Dermis microvascular lymphatic vessel endothelial cell (primary cell): ENCODE results near the gene ATG9A. TPM values are rescaled to one million over a fixed set of nuclear protein-coding genes. Genes with fewer than 3 reads are reported as not detected.

Experiments used
- DNase-seq, 2 donors: peaks; one replicate each; pipeline versions ENCODE4 v3.0.0 to v3.0.0-alpha.2; 2010; ENCODE audit warnings: low read depth in 2 of 2
- total RNA-seq: library from RNA; depleted of rRNA; stranded (reverse); fragments of >200 nt; gene quantifications from 2 replicates; pipeline ENCODE4 v1.2.1, GENCODE V29; 2014

Gene ATG9A
- total RNA-seq, 1 donor from 2014 or later = 34.5 TPM

DNA sequence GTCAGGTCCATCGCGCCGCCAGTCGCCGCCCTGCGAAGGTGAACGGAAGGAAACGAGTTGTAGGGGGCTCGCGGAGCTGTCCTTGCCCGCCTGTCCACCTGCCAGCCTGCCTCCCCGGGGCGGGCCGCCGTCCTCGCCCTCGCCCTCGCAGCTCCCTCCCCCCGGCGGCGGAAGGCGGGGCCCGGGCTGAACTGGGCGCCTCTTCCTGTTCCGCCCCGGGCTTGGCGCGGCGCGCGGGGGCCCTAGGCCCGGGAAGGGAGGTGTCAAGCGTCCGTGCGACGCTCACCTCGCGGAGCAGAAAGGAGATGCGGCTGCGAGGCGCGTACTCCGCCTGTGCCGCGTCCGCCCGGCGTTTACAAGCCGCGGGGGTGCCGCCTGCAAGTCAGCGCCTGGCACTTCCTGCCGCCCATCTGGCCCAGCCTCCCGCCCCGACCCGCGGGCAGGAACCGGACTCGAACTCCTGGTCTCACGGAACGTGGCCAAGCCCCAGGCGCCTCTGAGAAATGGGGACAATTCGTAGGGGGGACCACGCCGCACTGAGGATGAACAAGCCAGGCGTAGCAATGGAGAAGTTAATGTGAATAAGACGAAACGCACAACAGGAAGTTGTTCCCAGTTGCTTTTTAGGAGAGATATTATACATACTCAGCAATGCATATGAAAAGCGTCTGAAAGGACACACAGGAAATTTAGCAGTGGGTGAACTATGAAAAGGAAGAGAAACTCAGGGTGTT, 52.5 kb downstream of the ATG9A start, which contains the start of gene CNPPD1:
Gene CNPPD1 (minus strand): TSS at position 108 of the 734 bp plus-strand sequence. CDS start 97 bp downstream, at position 11.
- peak; percentile 45 to 88 for DNase-seq

- no peak for DNase-seq
Observed at GRCh38 chr2:219175928-219176817, 53.3 kb downstream of the ATG9A start.

DNA sequence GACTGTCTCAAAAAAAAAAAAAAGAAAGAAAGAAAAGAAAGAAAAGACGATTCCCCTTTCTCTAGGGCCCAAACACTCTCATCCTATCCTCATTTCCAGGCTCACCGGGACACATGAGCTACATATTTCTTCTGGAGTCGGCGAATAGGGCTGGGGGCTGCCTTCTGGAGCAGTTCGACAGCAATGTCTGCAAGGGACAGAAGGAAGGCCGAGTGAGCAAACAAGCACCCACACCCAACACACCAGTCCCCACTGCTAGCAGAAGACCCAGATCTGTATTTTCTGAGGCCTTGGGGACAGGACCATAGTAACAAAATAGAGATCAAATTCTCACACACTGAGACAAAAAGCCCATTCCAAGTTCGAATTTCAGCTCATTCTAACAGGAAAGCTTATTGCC, 54.0 kb downstream of the ATG9A start:
- DNase-seq = no peak

- DNase-seq = no peak
Observed at GRCh38 chr2:219174801-219175200, 54.6 kb downstream of the ATG9A start.

DNA sequence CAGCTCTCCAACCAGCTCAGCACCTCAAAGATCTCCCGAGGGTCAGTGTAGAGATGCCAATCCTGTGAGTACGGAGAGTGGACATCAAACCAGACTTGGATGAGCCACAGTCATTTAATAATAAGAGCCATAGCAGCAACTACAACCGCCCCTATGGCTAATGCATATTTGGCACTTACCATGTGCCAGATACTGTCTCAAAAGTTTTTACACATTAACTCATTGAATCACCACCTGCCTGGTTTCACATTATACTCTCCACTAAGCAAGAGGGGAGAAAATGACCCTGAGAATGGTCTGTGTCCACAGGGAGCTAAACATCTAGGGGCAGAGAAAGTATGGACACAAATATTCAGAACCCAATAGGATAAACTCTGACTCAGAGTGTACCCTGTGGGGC, 55.3 kb downstream of the ATG9A start:
- DNase-seq = no peak

GRCh38 chr2:219173176-219173575, 56.3 kb downstream of the ATG9A start:
- DNase-seq = no peak

DNA sequence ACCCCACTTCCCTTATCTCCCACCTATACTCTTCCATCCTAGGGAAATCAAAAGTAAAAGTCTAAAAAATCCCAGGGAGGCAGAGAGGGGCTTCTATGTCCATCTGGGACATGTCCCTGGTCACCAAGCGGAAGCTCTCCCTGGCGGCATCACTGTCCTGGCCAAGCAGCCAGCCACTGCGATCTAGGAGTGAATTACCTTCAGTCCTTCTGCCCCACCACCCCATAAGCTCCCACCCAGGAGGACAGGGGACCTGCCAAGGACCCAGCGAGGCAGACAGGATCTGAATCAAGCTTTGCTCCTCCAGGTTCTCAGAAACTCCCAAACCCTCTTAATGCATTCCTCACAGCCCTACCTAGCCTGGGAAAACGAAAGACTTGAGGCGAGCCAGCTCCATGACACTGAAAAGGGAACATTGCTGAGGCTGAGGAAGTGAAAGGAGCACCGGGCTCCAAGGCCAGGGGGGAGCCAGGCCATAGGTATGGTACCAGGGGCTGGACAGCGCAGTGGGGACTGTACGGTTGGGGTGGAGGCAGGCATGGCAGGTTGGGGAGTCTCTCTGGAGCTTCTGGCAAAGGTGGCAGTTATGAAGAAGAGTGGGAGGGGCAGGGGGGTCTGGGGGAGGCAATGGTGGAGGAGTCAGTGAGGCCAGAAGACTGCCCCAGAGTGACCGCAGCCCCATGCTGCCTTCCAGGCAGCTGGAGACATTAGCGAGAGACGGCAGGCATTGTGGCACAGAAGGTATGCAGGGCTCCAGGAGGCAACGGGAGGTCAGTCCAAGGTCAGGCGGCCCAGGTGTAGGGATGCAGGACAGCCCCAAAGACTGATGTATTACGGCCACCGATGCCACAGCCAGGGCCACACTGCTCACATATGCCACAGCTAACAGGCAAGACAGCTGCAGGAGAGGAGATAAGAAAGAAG, 56.9 kb downstream of the ATG9A start:
- DNase-seq = no peak

GRCh38 chr2:219171231-219171651, 58.2 kb downstream of the ATG9A start:
- DNase-seq = peak; percentile 12 to 68

DNA sequence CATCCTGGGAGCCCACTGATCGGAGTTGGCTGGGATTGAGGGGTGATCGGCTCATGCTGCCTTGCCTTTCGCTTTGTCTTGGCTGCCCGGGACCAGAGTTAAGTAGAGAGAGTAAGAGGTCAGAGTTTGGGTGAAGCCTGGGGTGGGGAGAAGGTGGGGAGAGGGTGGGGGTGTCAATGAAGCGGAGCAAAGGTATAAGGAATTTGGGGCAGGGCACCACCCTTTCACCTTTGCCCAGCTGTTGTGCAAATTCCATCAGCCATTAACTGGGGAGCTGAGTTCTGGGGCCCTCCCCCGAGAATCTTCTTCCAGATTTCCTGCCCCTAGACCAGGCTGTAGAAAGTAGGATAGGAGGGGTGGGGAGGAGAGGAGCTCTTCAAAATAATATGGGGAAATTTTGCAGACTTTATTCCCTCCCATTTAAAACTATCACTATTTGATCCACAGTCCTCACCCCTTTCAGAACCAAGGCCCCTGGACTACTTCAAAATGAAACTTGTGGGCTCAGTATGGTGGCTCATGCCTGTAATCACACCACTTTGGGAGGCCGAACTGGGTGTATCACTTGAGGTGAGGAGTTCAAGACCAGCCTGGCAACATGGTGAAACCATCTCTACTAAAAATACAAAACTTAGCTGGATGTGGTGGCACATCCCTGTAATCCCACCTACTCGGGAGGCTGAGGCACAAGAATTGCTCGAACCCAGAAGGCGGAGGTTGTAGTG, 59.3 kb downstream of the ATG9A start, which contains the start of gene SLC23A3:
Gene SLC23A3 (minus strand): TSS at position 100 of the 725 bp plus-strand sequence. CDS start 45 bp downstream, at position 55.
- no peak for DNase-seq

Other genes starting within 250 kb of the ATG9A start
- not detected in 2 replicates for gene FEV, start 244.5 kb downstream of the ATG9A start, total RNA-seq
- gene CRYBA2, start 236.2 kb downstream of the ATG9A start, total RNA-seq = not detected in 2 replicates
- not detected in 2 replicates for gene CFAP65, start 188.1 kb downstream of the ATG9A start, total RNA-seq
- gene IHH, start 168.7 kb downstream of the ATG9A start, total RNA-seq = under 0.01 TPM in 2 replicates
- 13.7 and 16.3 TPM in 2 replicates for gene NHEJ1, start 68.8 kb downstream of the ATG9A start, total RNA-seq
- gene SLC23A3, start 59.6 kb downstream of the ATG9A start, total RNA-seq = 0.64 and 0.89 TPM in 2 replicates
- 16.7 and 29.0 TPM in 2 replicates for gene CNPPD1, start 52.7 kb downstream of the ATG9A start, total RNA-seq
- 49.0 and 65.2 TPM in 2 replicates for gene RETREG2, start 51.4 kb downstream of the ATG9A start, total RNA-seq
- 20.0 and 22.1 TPM in 2 replicates for gene ZFAND2B, start 22.9 kb downstream of the ATG9A start, total RNA-seq
- 21.4 and 27.3 TPM in 2 replicates for gene ABCB6, start 10.7 kb downstream of the ATG9A start, total RNA-seq
- 15.8 and 19.2 TPM in 2 replicates for gene ANKZF1, start 170 bp upstream of the ATG9A start, total RNA-seq
- gene GLB1L, start 15.8 kb upstream of the ATG9A start, total RNA-seq = 4.7 and 5.6 TPM in 2 replicates
- gene STK16, start 15.8 kb upstream of the ATG9A start, total RNA-seq = 14.5 and 16.3 TPM in 2 replicates
- not detected in 2 replicates for gene TUBA4B, start 23.6 kb upstream of the ATG9A start, total RNA-seq
- 12.1 and 14.4 TPM in 2 replicates for gene TUBA4A, start 24.3 kb upstream of the ATG9A start, total RNA-seq
- 15.4 and 30.0 TPM in 2 replicates for gene DNAJB2, start 49.7 kb upstream of the ATG9A start, total RNA-seq
- not detected in 2 replicates for gene PTPRN, start 79.8 kb upstream of the ATG9A start, total RNA-seq
- not detected in 2 replicates for gene RESP18, start 103.1 kb upstream of the ATG9A start, total RNA-seq
- gene DNPEP, start 158.3 kb upstream of the ATG9A start, total RNA-seq = 53.1 and 69.5 TPM in 2 replicates
- not detected in 2 replicates for gene DES, start 188.7 kb upstream of the ATG9A start, total RNA-seq
- under 0.01 TPM in 1 of 2 replicates, not detected in the other for gene SPEG, start 205.2 kb upstream of the ATG9A start, total RNA-seq